GM18519 (cell line): ENCODE data around the gene ELOB.

Experiments
- ATAC-seq: cut with Tn5 transposase; IDR thresholded peaks from one replicate; pipeline ENCODE4 v1.9.1; 2021; ENCODE audit warnings: mild to moderate bottlenecking, moderate library complexity; ENCODE audit not compliant: unreplicated experiment, low FRiP score

The ELOB gene

DNA sequence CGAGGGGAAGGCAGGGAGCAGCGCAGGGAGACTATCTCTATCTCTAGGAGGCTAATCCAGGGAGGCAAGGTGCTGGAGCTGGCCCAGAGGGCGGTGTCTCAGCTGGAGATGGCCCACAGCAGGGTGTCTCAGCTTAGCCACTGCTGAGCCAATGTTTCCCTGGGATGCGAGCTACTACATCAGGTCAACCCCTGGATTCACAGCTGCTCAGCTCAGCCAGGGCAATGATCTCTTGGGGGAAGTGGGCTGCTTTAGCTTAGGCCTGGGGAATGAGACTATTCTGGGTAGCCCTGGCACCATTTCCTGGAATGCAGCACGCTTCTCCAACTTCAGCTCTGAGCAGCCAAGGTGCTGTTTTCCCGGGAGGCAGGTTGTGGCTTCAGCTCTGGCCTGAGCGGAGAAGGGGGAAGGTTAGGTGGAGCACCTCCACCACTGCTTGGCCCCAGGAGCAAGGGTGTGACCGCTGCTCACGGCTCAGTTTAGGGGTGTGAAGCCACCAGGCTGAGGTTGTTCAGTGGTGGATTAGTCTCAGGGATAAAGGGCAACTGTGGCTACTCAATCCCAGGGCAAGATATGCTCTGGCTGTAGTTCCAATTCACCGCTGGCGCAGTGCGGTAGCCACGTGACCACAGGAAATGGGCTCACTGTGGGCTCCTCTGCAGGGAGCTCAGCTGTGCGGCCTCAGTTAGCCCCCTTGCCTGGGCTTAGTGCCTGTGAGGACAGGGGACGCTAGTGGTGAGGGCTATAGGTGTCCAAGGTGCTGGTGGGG lies 34.8 kb upstream of the ELOB start:
- no peak for ATAC-seq

DNA sequence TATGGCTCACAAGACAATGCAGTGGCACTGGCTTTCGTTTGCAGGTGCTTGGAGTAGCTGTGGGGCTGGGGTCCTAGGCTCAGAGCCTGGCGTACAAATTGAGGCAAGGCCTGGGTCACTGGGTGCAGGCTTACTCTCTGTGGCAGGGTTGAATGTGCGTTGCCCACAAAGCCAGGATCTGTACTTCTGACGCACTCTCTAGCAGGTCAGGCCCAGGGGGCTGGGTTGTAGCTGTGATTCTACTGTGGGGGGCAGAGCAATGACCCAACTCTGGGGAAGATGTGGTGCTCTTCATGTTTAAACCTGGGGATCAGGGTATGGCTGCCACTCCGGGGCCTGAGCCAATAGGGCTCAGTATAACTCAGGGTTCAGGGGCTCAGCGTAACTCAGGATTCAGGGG lies 33.6 kb upstream of the ELOB start:
- ATAC-seq: no peak

GRCh38 chr16:2809149-2809760 lies 32.2 kb upstream of the ELOB start:
- ATAC-seq: no peak

DNA sequence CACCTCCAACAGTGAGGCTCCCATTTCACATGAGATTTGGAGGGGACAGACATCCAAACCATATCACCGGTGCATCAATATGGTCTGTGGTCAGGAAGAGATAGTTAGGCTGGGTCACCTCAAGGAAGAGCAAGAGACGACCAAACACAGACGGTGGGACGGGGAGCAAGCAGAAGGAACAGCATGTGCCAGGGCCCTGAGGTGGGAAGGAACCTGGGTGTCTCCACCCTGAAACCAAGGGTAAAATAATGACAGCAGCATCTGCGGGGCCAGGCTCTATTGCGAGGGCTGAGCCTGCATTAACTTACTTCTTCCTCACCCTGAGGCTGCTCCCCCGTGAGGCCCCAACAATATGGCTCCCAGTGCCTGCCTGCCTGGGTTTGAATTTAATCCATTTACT lies 31.1 kb upstream of the ELOB start:
- no peak for ATAC-seq

DNA sequence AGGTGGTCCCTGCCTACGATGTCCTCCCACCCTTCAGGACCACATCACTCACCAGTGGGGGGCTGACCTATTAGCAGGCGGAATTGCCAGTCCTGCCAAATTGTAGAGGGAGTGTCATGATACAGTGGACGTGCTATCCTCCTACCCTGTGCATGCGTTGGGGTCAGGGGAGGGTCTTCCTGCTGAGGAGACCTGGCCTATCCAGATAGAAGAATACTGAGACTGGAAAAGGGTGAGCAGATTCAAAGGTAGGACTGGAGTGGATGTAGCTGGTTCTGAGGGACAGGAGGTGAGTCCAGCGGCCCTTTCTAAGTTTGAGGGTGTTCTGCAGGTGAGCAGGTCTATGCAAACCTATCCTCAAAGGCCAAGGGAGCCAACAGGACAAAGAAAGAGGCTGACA lies 29.2 kb upstream of the ELOB start:
- no peak for ATAC-seq

GRCh38 chr16:2804728-2805127 lies 27.6 kb upstream of the ELOB start:
- ATAC-seq: no peak

DNA sequence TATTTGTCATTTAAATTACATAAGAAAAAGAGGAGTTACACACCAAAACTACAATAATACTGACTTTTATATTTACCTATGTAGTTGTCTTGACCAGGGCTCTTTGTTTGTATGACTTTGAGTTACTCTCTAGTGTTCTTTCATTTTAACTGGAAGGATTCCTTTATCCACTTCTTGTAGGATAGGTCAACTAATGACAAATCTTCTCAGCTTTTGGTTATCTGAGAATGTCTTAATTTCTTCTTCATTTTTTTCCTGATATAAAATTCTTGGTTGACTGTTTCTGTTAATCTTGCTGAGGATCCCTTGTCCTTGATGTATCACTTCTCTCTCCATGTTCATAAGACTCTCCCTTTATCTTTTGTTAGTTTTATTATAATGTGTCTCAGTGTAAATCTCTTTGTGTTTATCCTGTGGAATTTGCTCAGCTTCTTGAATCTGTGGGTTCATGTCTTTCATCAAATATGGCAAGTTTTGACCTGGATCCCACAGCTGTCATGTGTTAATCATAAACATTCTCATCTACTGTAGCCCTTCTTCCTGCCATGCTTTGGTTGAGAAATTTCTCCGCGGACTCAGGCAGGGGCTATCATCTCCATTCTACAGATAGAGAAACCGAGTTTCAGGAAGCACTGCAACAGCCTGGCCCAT lies 26.6 kb upstream of the ELOB start:
- no peak for ATAC-seq

DNA sequence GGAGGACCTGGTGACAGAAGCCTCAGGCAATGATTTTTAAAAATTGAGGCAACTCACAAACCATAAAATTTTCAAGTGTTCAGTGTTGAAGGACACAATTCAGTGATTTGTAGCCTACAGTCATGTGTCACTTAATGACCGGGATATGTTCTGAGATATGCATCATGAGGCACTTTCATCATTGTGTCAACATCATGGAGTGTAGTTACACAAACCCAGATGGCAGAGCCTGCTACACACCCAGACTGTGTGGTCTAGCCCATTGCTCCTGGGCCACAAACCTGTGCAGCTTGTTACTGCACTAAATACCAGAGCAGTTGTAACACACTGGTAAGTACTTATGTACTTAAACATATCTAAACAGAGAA lies 22.8 kb upstream of the ELOB start:
- no peak for ATAC-seq

- ATAC-seq: no peak
Observed at GRCh38 chr16:2799205-2799858, 22.3 kb upstream of the ELOB start.

- ATAC-seq: no peak
Observed at GRCh38 chr16:2798723-2799204, 21.7 kb upstream of the ELOB start.

GRCh38 chr16:2795395-2796143 lies 18.5 kb upstream of the ELOB start:
- no peak for ATAC-seq

GRCh38 chr16:2792940-2793339 lies 15.9 kb upstream of the ELOB start:
- no peak for ATAC-seq

GRCh38 chr16:2791174-2791573 lies 14.1 kb upstream of the ELOB start:
- ATAC-seq: no peak

- no peak for ATAC-seq
Observed at GRCh38 chr16:2790631-2791030, 13.6 kb upstream of the ELOB start.

DNA sequence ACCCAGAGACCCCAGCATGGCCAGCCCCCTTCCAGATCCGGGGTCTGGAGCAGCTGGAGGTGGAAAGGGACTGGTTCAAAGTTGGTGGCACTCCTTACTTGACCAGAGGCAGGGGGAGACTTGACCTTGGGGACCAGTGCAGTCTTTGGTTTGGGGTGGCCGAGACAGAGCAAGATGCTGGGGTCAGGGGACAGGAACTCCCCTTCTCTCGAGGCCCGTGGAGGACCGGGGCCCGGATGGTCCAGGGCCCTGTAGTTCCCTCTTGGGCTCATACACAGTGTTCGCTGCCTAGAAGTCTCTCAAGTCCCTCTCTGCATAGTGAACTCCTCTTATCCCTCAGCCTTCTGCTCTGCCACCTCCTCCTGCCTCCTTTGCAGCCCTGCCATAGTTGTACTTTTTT lies 10.9 kb upstream of the ELOB start:
- no peak for ATAC-seq

- ATAC-seq: no peak
Observed at GRCh38 chr16:2787406-2787805, 10.3 kb upstream of the ELOB start, which contains the start of gene PRSS33. TSS of gene PRSS33 (minus strand) at chr16:2787560. CDS start at chr16:2786547, 1,013 bp downstream.

DNA sequence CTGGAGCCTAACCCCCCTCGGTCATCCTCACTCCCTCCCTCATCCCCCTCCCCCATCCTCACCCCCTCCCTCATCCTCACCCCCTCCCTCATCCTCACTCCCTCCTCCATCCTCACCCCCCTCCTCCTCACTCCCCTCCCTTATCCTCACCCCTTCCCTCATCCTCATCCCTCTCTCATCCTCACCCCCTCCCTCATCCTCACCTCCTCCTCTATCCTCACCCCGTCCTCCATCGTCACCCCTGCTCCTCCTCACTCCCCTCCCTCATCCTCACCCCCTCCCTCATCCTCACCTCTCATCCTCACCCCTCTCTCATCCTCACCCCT lies 9.7 kb upstream of the ELOB start:
- ATAC-seq: no peak

DNA sequence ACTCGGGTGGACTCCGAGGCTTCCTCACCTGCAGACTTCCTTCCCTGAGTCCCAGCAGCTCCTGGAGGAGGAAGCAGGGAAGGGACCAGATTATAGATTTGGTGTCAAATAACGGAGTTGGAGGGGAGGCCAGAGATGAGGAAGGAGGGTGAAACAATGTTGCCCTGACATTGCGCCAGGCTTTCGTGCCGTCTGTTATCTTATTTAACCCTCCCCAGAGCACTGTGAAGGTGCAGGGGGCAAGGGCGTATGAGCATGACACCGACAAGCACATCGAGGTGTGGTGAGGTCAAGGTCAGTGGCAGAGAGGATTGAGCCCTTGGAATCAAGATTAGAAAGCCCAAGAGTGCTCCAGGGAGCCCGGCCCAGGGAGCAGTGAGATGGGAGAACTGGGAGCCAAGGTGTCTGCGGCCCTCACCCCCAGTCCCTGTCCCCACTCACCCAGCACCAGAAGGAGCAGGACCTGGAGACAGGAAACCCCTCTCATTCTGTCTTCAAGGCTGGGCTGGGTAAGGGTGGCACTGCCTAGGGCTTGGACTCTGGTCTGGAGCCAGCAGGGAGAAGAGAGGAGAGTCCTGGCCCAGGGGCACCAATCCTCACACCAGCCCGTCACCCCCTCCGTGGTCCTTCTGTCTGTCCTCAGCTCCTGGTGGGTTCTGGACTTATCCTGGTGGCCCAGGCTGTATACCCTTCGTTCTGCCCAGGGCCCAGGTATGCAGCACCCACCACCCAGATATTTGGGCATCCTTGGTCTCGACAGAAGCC lies 9.2 kb upstream of the ELOB start:
- ATAC-seq: no peak

- no peak for ATAC-seq
Observed at GRCh38 chr16:2785101-2785991, 8.3 kb upstream of the ELOB start.
